ENCODE measurements around the gene SLIT3.
"Not testable (repeated sequence)": the region's sequence is repeated elsewhere in the genome, so short reads cannot be mapped to it uniquely, and the experiment has no call there.

SLIT3 gene

GRCh38 chr5:168746893-168747640 lies 553.9 kb downstream of the SLIT3 start:
- no peak for DNase-seq
- Histone ChIP-seq H3K27ac (ENCODE audit: insufficient read depth, low read length, poor library complexity, severe bottlenecking) (no peak overlapping the region), H3K27me3 (replicated peaks; ENCODE audit: control insufficient read depth, insufficient read depth, low read length, poor library complexity, severe bottlenecking) (no peaks in the 10 kb centered on the region), H3K36me3 (ENCODE audit: control insufficient read depth, insufficient read depth, low read length) (no peaks in the 10 kb centered on the region), H3K9me3 (ENCODE audit: control insufficient read depth, low read length) (no peaks in the 10 kb centered on the region), H3K4me3 (ENCODE audit: insufficient read depth, low read depth, low read length, poor library complexity, severe bottlenecking) (no peak overlapping the region), H3K4me1 (ENCODE audit: control insufficient read depth, insufficient read depth, low read length, poor library complexity, severe bottlenecking) (no peaks in the 10 kb centered on the region)

- not testable (repeated sequence) for DNase-seq; H3K4me3 ChIP-seq (ENCODE audit: insufficient read depth, low read depth, low read length, poor library complexity, severe bottlenecking)
Observed at GRCh38 chr5:168746126-168746892, 554.6 kb downstream of the SLIT3 start.

GRCh38 chr5:168743617-168744016 lies 557.3 kb downstream of the SLIT3 start:
- Histone ChIP-seq H3K4me1 (ENCODE audit: control insufficient read depth, insufficient read depth, low read length, poor library complexity, severe bottlenecking) (no peaks in the 10 kb centered on the region), H3K27ac (ENCODE audit: insufficient read depth, low read length, poor library complexity, severe bottlenecking) (no peak overlapping the region), H3K36me3 (ENCODE audit: control insufficient read depth, insufficient read depth, low read length) (no peaks in the 10 kb centered on the region), H3K27me3 (replicated peaks; ENCODE audit: control insufficient read depth, insufficient read depth, low read length, poor library complexity, severe bottlenecking) (no peaks in the 10 kb centered on the region), H3K4me3 (ENCODE audit: insufficient read depth, low read depth, low read length, poor library complexity, severe bottlenecking) (no peak overlapping the region), H3K9me3 (ENCODE audit: control insufficient read depth, low read length) (no peaks in the 10 kb centered on the region)
- DNase-seq = no peak

More at GRCh38 chr5:168746126-168746892, 554.6 kb downstream of the SLIT3 start:
- H3K4me1 ChIP-seq (ENCODE audit: control insufficient read depth, insufficient read depth, low read length, poor library complexity, severe bottlenecking); H3K27ac ChIP-seq (ENCODE audit: insufficient read depth, low read length, poor library complexity, severe bottlenecking); H3K9me3 ChIP-seq (ENCODE audit: control insufficient read depth, low read length); H3K27me3 ChIP-seq (replicated peaks; ENCODE audit: control insufficient read depth, insufficient read depth, low read length, poor library complexity, severe bottlenecking); H3K36me3 ChIP-seq (ENCODE audit: control insufficient read depth, insufficient read depth, low read length): not testable (repeated sequence)

- not testable (repeated sequence) for H3K36me3 ChIP-seq (ENCODE audit: control insufficient read depth, insufficient read depth, low read length)
Observed at GRCh38 chr5:168742311-168742710, 558.6 kb downstream of the SLIT3 start.

GRCh38 chr5:168740811-168741213 lies 560.1 kb downstream of the SLIT3 start:
- Histone ChIP-seq H3K4me3 (ENCODE audit: insufficient read depth, low read depth, low read length, poor library complexity, severe bottlenecking) (no peak overlapping the region), H3K9me3 (ENCODE audit: control insufficient read depth, low read length) (no peaks in the 10 kb centered on the region), H3K27ac (ENCODE audit: insufficient read depth, low read length, poor library complexity, severe bottlenecking) (no peak overlapping the region), H3K4me1 (ENCODE audit: control insufficient read depth, insufficient read depth, low read length, poor library complexity, severe bottlenecking) (no peaks in the 10 kb centered on the region), H3K36me3 (ENCODE audit: control insufficient read depth, insufficient read depth, low read length) (no peaks in the 10 kb centered on the region), H3K27me3 (replicated peaks; ENCODE audit: control insufficient read depth, insufficient read depth, low read length, poor library complexity, severe bottlenecking) (no peaks in the 10 kb centered on the region)
- DNase-seq = no peak

More at GRCh38 chr5:168742311-168742710, 558.6 kb downstream of the SLIT3 start:
- not testable (repeated sequence) for H3K27ac ChIP-seq (ENCODE audit: insufficient read depth, low read length, poor library complexity, severe bottlenecking); H3K27me3 ChIP-seq (replicated peaks; ENCODE audit: control insufficient read depth, insufficient read depth, low read length, poor library complexity, severe bottlenecking); H3K9me3 ChIP-seq (ENCODE audit: control insufficient read depth, low read length); DNase-seq; H3K4me1 ChIP-seq (ENCODE audit: control insufficient read depth, insufficient read depth, low read length, poor library complexity, severe bottlenecking); H3K4me3 ChIP-seq (ENCODE audit: insufficient read depth, low read depth, low read length, poor library complexity, severe bottlenecking)

- Histone ChIP-seq H3K9me3 (ENCODE audit: control insufficient read depth, low read length) (no peaks in the 10 kb centered on the region), H3K27ac (ENCODE audit: insufficient read depth, low read length, poor library complexity, severe bottlenecking) (no peak overlapping the region), H3K36me3 (ENCODE audit: control insufficient read depth, insufficient read depth, low read length) (no peaks in the 10 kb centered on the region), H3K4me3 (ENCODE audit: insufficient read depth, low read depth, low read length, poor library complexity, severe bottlenecking) (no peak overlapping the region), H3K4me1 (ENCODE audit: control insufficient read depth, insufficient read depth, low read length, poor library complexity, severe bottlenecking) (no peaks in the 10 kb centered on the region), H3K27me3 (replicated peaks; ENCODE audit: control insufficient read depth, insufficient read depth, low read length, poor library complexity, severe bottlenecking) (no peaks in the 10 kb centered on the region)
- DNase-seq = no peak
Observed at GRCh38 chr5:168740092-168740800, 560.7 kb downstream of the SLIT3 start.

- no peaks in the 10 kb centered on the region for H3K4me1 ChIP-seq (ENCODE audit: control insufficient read depth, insufficient read depth, low read length, poor library complexity, severe bottlenecking)
- H3K27ac ChIP-seq (ENCODE audit: insufficient read depth, low read length, poor library complexity, severe bottlenecking) = no peak overlapping the region
- H3K36me3 ChIP-seq (ENCODE audit: control insufficient read depth, insufficient read depth, low read length) = no peaks in the 10 kb centered on the region
- DNase-seq = no peak
- no peaks in the 10 kb centered on the region for H3K9me3 ChIP-seq (ENCODE audit: control insufficient read depth, low read length)
- H3K4me3 ChIP-seq (ENCODE audit: insufficient read depth, low read depth, low read length, poor library complexity, severe bottlenecking) = no peak overlapping the region
- no peaks in the 10 kb centered on the region for H3K27me3 ChIP-seq (replicated peaks; ENCODE audit: control insufficient read depth, insufficient read depth, low read length, poor library complexity, severe bottlenecking)
Observed at GRCh38 chr5:168737066-168737465, 563.9 kb downstream of the SLIT3 start.

- DNase-seq = no peak
- no peaks in the 10 kb centered on the region for H3K36me3 ChIP-seq (ENCODE audit: control insufficient read depth, insufficient read depth, low read length)
- no peak overlapping the region for H3K27ac ChIP-seq (ENCODE audit: insufficient read depth, low read length, poor library complexity, severe bottlenecking)
- H3K27me3 ChIP-seq (replicated peaks; ENCODE audit: control insufficient read depth, insufficient read depth, low read length, poor library complexity, severe bottlenecking) = no peaks in the 10 kb centered on the region
- H3K9me3 ChIP-seq (ENCODE audit: control insufficient read depth, low read length) = no peaks in the 10 kb centered on the region
- no peak overlapping the region for H3K4me3 ChIP-seq (ENCODE audit: insufficient read depth, low read depth, low read length, poor library complexity, severe bottlenecking)
- H3K4me1 ChIP-seq (ENCODE audit: control insufficient read depth, insufficient read depth, low read length, poor library complexity, severe bottlenecking) = no peaks in the 10 kb centered on the region
Observed at GRCh38 chr5:168736281-168736831, 564.6 kb downstream of the SLIT3 start.

- no peaks in the 10 kb centered on the region for H3K27me3 ChIP-seq (replicated peaks; ENCODE audit: control insufficient read depth, insufficient read depth, low read length, poor library complexity, severe bottlenecking)
- H3K4me1 ChIP-seq (ENCODE audit: control insufficient read depth, insufficient read depth, low read length, poor library complexity, severe bottlenecking) = no peaks in the 10 kb centered on the region
- no peaks in the 10 kb centered on the region for H3K9me3 ChIP-seq (ENCODE audit: control insufficient read depth, low read length)
- no peaks in the 10 kb centered on the region for H3K36me3 ChIP-seq (ENCODE audit: control insufficient read depth, insufficient read depth, low read length)
- no peak for DNase-seq
- H3K4me3 ChIP-seq (ENCODE audit: insufficient read depth, low read depth, low read length, poor library complexity, severe bottlenecking) = no peak overlapping the region
- H3K27ac ChIP-seq (ENCODE audit: insufficient read depth, low read length, poor library complexity, severe bottlenecking) = no peak overlapping the region
Observed at GRCh38 chr5:168734620-168735300, 566.2 kb downstream of the SLIT3 start.
